Activated T-cell treated with anti-CD3 and anti-CD28 coated beads, Interleukin-2, amount 50 U/mL, for 4 hours (primary cell): Measurements from ENCODE around the gene C15orf61. TPM values are rescaled to one million over a fixed set of nuclear protein-coding genes. Genes with fewer than 3 reads are reported as not detected.

Experiments used
- ATAC-seq, 2 donors: fragments of 200-7000 bp; cut with Tn5 transposase; one replicate each; pipeline ENCODE4 v1.10.0; 2021
- DNase-seq: peaks from one replicate; pipeline ENCODE4 v3.0.0-alpha.2; 2020
- H3K27me3 Mint-ChIP-seq: one replicate; pipeline ENCODE4 v1.8.0; 2021; ENCODE audit warnings: low read depth, mixed read lengths
- H3K36me3 Mint-ChIP-seq: one replicate; pipeline ENCODE4 v1.8.0; 2022; ENCODE audit warnings: mixed read lengths; ENCODE audit not compliant: insufficient read depth
- H3K4me1 Mint-ChIP-seq: one replicate; pipeline ENCODE4 v1.8.0; 2021; ENCODE audit warnings: low read depth, mixed read lengths
- H3K4me3 Mint-ChIP-seq: one replicate; pipeline ENCODE4 v1.8.0; 2021; ENCODE audit warnings: mild to moderate bottlenecking, moderate library complexity, mixed read lengths
- H3K9me3 Mint-ChIP-seq: one replicate; pipeline ENCODE4 v1.8.0; 2021; ENCODE audit warnings: mixed read lengths
- total RNA-seq, 3 donors: library from RNA; stranded (reverse); gene quantifications; one replicate each; pipeline ENCODE4 v1.2.1, GENCODE V29; 2021

C15orf61 gene
- total RNA-seq, 3 donors from 2014 or later: 8.3 to 9.2 (median 8.6) TPM

- Mint-ChIP-seq H3K4me1 (no peaks in the 10 kb centered on the region), H3K36me3 (peaks cover 10% of the 10 kb centered on the region), H3K9me3 (no peaks in the 10 kb centered on the region), H3K27me3 (no peaks in the 10 kb centered on the region), H3K4me3 (no peak overlapping the region)
- no peak for ATAC-seq
- no peak for DNase-seq
Observed at GRCh38 chr15:67506775-67507747, 13.9 kb upstream of the C15orf61 start.

- Mint-ChIP-seq H3K9me3 (no peaks in the 10 kb centered on the region), H3K4me1 (no peaks in the 10 kb centered on the region), H3K36me3 (peaks cover 12% of the 10 kb centered on the region), H3K4me3 (no peak overlapping the region), H3K27me3 (no peaks in the 10 kb centered on the region)
- DNase-seq (no peak), ATAC-seq (no peak)
Observed at GRCh38 chr15:67508407-67508806, 12.5 kb upstream of the C15orf61 start.

DNA sequence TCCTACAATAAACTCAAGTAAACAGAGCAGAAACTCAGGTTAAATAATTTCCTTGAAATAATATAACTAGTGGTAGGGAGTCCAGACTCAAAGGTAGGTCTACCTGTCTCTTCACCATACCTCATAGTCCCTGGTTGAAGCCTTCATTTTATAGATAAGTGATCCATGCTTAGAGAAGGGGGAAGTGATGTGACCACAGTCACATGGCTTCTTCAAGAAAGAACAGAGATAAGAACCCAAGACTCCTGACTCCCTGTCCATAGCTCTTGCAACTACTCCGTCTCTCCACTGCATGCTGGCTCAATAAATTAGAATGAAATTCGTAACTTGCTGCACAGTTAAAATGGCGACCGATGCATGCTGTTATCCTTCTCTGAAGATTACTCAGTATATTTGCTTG lies 11.0 kb upstream of the C15orf61 start:
- H3K36me3 Mint-ChIP-seq: peaks cover 20% of the 10 kb centered on the region
- DNase-seq (no peak), ATAC-seq (no peak)
- no peaks in the 10 kb centered on the region for H3K9me3 Mint-ChIP-seq
- no peaks in the 10 kb centered on the region for H3K27me3 Mint-ChIP-seq
- H3K4me1 Mint-ChIP-seq: no peaks in the 10 kb centered on the region
- no peak overlapping the region for H3K4me3 Mint-ChIP-seq

- Mint-ChIP-seq H3K4me3 (no peak overlapping the region), H3K4me1 (no peaks in the 10 kb centered on the region), H3K9me3 (no peaks in the 10 kb centered on the region), H3K27me3 (no peaks in the 10 kb centered on the region), H3K36me3 (peaks cover 24% of the 10 kb centered on the region)
- ATAC-seq: no peak
- no peak for DNase-seq
Observed at GRCh38 chr15:67510597-67511190, 10.2 kb upstream of the C15orf61 start.

DNA sequence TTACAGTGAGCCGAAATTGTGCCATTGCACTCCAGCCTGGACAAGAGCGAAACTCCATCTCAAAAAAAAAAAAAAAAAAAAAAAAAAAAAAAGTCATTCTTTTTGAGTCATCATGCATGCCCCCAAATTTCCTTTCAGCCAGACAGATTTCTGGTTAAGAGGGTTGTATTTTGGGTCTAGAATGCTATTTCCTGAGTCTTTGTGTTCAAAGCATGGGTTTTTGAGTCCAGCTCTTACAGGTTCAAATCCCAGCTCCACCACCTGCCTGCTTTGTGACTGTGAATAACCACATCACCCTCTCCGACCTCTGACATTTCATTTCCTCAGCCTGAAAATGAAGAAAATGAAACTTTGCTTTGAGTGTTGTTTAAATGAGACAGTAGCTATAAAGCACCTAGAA lies 9.3 kb upstream of the C15orf61 start:
- no peak for ATAC-seq
- Mint-ChIP-seq H3K27me3 (no peaks in the 10 kb centered on the region), H3K4me3 (no peak overlapping the region), H3K36me3 (peaks cover 24% of the 10 kb centered on the region), H3K4me1 (no peaks in the 10 kb centered on the region), H3K9me3 (no peaks in the 10 kb centered on the region)
- DNase-seq: no peak

DNA sequence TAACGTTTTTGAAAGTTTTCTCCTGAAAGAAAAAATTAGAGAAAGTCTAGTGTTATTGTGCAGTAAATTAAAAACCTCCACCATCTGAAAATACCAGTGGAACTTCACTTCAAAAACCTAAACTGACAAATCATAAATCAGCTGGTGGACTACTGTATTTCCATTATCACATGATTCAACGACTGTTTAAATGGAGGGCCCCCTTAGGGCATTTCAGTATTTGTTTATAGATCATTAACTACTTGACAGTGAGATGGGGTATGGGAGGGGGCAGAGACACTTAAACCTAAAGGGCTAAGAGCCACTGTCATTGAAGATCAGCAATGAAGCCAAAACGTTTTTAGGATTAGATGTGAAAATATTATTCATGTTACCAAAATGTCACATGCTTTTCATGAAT lies 8.8 kb upstream of the C15orf61 start:
- ATAC-seq (no peak), DNase-seq (no peak)
- no peaks in the 10 kb centered on the region for H3K4me1 Mint-ChIP-seq
- H3K36me3 Mint-ChIP-seq: peaks cover 24% of the 10 kb centered on the region
- no peak overlapping the region for H3K4me3 Mint-ChIP-seq
- H3K9me3 Mint-ChIP-seq: no peaks in the 10 kb centered on the region
- no peaks in the 10 kb centered on the region for H3K27me3 Mint-ChIP-seq

DNA sequence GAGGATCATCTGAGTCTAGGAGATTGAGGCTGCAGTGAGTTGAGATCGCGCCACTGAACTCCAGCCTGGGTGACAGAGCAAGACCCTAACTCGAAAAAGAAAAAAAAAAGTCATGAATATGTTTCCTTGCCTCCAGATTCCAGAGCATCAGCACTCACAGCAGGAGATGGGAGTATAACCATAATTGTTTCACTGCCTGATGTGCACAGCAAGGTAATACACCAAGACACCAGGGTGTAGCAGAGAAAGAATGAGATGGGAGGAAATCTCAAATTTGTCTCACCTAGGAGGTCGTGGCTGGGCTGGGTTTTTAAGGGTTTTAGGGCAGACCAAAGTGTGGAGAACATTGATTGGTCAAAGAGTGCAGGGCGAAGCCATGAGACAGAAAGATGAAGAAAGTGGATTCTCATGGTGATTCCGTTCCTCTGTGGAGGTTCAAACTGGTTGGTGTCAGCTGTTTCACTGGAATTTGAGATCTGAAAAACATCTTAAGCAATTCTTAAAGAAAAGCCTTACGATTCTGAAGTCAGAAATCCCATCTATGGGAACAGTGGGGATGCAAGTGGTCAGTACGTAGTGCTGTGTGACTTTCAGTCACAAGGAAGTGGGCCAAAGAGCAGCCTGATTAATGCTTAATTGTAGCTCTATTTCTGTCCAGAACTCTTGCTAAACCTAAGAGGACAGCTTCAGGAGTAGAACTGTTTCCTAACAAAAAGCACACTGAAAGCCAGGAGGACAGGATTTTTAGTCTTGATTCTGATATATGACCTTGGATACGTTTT lies 7.8 kb upstream of the C15orf61 start:
- Mint-ChIP-seq H3K27me3 (no peaks in the 10 kb centered on the region), H3K36me3 (peaks cover 26% of the 10 kb centered on the region), H3K4me1 (no peaks in the 10 kb centered on the region), H3K9me3 (no peaks in the 10 kb centered on the region), H3K4me3 (no peak overlapping the region)
- DNase-seq: no peak
- ATAC-seq: no peak

GRCh38 chr15:67515090-67515489 lies 5.8 kb upstream of the C15orf61 start:
- no peak overlapping the region for H3K4me3 Mint-ChIP-seq
- peaks cover 24% of the 10 kb centered on the region for H3K36me3 Mint-ChIP-seq
- H3K4me1 Mint-ChIP-seq: no peaks in the 10 kb centered on the region
- ATAC-seq (no peak), DNase-seq (no peak)
- H3K9me3 Mint-ChIP-seq: no peaks in the 10 kb centered on the region
- H3K27me3 Mint-ChIP-seq: no peaks in the 10 kb centered on the region

- DNase-seq (no peak), ATAC-seq (no peak)
- H3K36me3 Mint-ChIP-seq: peaks cover 24% of the 10 kb centered on the region
- H3K4me1 Mint-ChIP-seq: peaks cover 2% of the 10 kb centered on the region
- H3K4me3 Mint-ChIP-seq: no peak overlapping the region
- H3K27me3 Mint-ChIP-seq: no peaks in the 10 kb centered on the region
- H3K9me3 Mint-ChIP-seq: no peaks in the 10 kb centered on the region
Observed at GRCh38 chr15:67515557-67515956, 5.4 kb upstream of the C15orf61 start.

DNA sequence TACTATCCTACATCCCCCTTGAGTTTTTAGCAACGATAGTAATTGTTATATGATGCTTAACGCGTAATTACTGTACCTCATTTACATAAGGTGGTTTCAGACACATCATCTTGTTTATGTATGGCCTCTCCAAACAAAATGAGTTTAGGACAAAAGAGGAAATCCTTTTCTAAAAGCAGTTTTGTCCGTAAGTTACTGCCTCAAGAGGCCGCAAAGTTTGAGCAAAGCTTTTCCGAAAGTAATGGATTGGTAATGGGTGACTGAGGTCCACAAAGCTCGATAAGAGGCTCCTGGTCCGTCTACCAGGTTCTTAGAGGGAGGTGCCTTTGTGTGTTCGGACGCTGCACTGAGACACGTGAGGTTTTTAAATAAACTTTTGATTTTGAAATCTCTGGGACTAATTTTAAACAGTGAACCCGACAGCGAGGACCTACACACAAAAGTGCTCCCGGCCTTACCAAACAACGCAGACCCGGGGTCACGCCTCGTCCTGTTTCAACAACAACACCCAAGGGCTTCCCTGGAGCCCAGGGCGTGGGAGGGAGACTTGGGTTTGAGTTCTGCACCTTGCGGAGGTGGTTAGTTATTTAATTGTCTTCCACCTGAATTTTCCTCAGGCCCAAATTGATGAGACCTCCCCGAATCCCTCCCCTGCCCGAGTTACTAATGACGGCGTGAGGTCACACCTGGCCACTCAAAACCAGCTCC lies 456 bp upstream of the C15orf61 start:
- peak overlapping the region; percentile 86 for H3K4me3 Mint-ChIP-seq
- peaks cover 27% of the 10 kb centered on the region for H3K4me1 Mint-ChIP-seq
- H3K36me3 Mint-ChIP-seq: peaks cover 2% of the 10 kb centered on the region
- H3K9me3 Mint-ChIP-seq: no peaks in the 10 kb centered on the region
- ATAC-seq: peak in 1 of 2 donors; percentile 7
- no peaks in the 10 kb centered on the region for H3K27me3 Mint-ChIP-seq
- no peak for DNase-seq

DNA sequence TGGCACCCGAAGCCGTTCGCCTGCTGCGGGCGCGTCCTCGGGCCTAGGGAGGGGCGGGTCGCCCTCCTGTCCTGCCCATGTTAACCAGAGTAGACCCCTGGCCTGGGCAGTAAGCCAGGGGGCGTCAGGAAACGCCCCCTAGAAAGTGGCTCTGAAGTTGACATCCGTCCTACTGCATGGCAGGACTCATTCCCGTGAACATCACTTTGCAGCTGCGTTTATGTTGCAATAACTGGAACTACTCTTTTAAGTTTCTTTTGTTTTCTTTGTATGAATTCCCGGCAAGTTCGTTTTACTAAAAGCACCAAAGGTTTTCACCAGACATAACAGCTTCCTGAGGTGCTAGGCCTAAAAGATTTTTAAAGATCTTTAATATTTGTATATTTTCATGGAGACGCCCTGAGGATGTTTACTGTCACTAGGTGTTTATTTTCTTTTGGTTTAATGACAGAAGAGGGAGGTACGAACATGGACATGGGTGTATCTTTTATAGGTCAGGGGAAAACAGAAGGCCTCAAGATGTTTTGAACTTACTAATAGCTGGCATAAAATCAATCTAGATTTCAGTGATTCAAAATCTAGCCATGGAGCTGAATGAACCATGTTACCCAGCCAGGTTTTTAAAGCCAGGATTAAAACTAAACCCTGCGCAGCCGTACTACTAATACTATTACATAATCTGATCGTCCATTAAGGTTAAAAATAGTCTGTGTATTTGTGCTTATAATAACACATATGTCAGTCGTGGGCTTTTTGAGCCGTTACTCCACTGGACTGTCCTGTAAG lies 1.0 kb downstream of the C15orf61 start:
- DNase-seq: no peak
- Mint-ChIP-seq H3K9me3 (no peaks in the 10 kb centered on the region), H3K4me3 (peak overlapping the region; percentile 94), H3K27me3 (no peaks in the 10 kb centered on the region), H3K36me3 (peaks cover 2% of the 10 kb centered on the region), H3K4me1 (peaks cover 29% of the 10 kb centered on the region)
- peak in 1 of 2 donors; percentile 20 for ATAC-seq

DNA sequence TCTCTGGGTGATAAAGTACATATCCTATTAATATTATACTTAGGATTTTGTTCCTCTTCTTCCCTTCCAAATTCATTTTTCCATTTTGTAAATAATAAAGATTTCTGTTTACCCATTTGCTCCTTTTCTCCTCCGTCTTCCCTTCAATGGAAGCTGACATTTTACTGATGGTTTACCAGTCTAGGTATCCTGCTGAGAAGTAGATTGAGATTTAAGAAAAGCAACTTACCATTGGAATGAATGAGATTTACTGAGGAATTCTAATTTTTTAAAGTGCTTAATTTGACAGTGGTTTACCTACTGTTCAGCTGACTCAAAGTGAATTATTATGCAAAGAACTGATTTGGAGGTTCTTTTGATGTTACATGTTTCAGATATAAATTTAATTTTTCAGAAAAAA lies 2.4 kb downstream of the C15orf61 start:
- H3K4me3 Mint-ChIP-seq: peak overlapping the region; percentile 94
- no peaks in the 10 kb centered on the region for H3K27me3 Mint-ChIP-seq
- H3K4me1 Mint-ChIP-seq: peaks cover 29% of the 10 kb centered on the region
- H3K36me3 Mint-ChIP-seq: peaks cover 1% of the 10 kb centered on the region
- ATAC-seq (no peak), DNase-seq (no peak)
- H3K9me3 Mint-ChIP-seq: no peaks in the 10 kb centered on the region

GRCh38 chr15:67524235-67524634 lies 3.3 kb downstream of the C15orf61 start:
- no peak overlapping the region for H3K4me3 Mint-ChIP-seq
- peaks cover 1% of the 10 kb centered on the region for H3K36me3 Mint-ChIP-seq
- DNase-seq (no peak), ATAC-seq (no peak)
- H3K9me3 Mint-ChIP-seq: no peaks in the 10 kb centered on the region
- peaks cover 29% of the 10 kb centered on the region for H3K4me1 Mint-ChIP-seq
- no peaks in the 10 kb centered on the region for H3K27me3 Mint-ChIP-seq
